Activated CD8-positive, alpha-beta T cell treated with anti-CD3 and anti-CD28 coated beads for 36 hours (primary cell): ENCODE results near the gene CTDSPL. TPM values are rescaled to one million over a fixed set of nuclear protein-coding genes. Genes with fewer than 3 reads are reported as not detected.
A peak's percentile ranks its signal among the peaks of the same experiment; 100 is the strongest.

Experiments used
- microRNA-seq: library from miRNA; unstranded; fragments of <30 nt; microRNA quantifications from one replicate; pipeline ENCODE4 v1.2.0, GENCODE V29; 2022; ENCODE audit warnings: borderline microRNAs expressed, borderline replicate concordance
- total RNA-seq, 2 experiments: library from RNA; stranded (reverse); gene quantifications; one replicate each; pipeline ENCODE4 v1.2.3, GENCODE V29; 2021

Gene CTDSPL
- total RNA-seq, 2 experiments from 2014 or later = 1.2 to 1.7 TPM

Small RNAs within 50 kb of the gene (microRNA-seq; reads per million reads assigned to microRNA genes)
- 6.1 reads per million, percentile 24 among the genes with 10 or more reads in this experiment for gene MIR26A1

Other genes with a start within 250 kb of the CTDSPL start
- gene VILL, start 128.9 kb downstream of the CTDSPL start, total RNA-seq = 10 to 100 TPM; 11.4 to 11.7 TPM
- 1 to 10 TPM; 6.2 to 8.2 TPM for gene PLCD1, start 167.8 kb downstream of the CTDSPL start, total RNA-seq
- under 1 TPM; 0.20 to 0.36 TPM for gene DLEC1, start 177.3 kb downstream of the CTDSPL start, total RNA-seq